HG03565 (cell line): ENCODE measurements around the gene TEAD1.

Source experiments
- ATAC-seq: cut with Tn5 transposase; IDR thresholded peaks from one replicate; pipeline ENCODE4 v1.9.1; 2021; ENCODE audit warnings: mild to moderate bottlenecking, moderate library complexity; ENCODE audit not compliant: unreplicated experiment

The TEAD1 gene

DNA sequence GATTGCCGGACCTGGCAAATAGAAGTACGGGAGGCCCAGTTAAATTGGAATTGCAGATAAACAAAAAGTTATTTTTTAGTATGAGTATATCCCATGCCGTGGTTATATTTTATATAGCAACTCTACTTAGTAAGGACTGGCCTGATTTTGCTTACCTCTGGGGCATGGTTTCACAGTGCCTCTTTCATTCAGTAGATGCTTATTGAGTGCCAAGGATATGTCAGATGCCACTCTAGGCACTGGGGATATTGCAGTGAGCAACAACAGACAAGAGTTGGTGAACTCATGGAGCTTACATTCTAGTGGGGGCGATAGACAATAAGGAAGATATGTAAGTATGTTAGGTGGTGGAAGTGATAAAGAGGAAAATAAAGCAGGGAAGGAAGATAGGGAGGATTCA lies 112.2 kb downstream of the TEAD1 start:
- no peak for ATAC-seq

DNA sequence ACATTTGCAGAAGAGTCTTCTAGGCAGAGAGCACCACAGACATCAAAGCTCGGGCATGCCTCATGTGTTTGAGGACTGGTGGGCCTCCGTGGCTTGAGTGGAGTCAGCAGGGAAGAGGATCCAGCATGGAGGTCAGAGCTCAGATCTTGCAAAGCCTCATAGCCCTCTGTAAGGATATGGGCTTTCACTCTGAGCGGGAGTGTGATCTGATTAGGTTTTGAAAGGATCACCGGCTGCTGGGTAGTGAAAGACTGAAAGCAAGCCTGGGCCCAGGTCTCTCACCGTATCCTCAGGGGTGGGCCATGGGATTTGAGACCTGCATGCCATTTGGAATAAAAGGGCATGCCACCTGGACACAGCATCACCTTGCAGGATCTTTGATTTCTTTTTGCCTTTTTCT lies 112.7 kb downstream of the TEAD1 start:
- ATAC-seq = no peak

DNA sequence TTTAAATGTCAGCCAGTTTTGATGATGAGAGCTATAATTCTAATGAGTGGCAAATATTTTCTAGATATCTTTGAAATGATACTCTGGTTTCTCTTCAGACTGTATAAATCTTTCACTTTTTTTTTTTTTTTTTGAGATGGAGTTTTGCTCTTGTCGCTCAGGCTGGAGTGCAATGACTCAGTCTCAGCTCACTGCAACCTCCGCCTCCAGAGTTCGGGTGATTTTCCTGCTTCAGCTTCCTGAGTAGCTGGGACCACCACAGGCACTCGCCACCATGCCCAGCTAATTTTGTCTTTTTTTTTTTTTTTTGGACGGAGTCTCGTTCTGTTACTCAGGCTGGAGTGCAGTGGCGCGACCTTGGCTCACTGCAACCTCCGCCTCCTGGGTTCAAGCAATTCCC lies 113.6 kb downstream of the TEAD1 start:
- ATAC-seq = no peak

DNA sequence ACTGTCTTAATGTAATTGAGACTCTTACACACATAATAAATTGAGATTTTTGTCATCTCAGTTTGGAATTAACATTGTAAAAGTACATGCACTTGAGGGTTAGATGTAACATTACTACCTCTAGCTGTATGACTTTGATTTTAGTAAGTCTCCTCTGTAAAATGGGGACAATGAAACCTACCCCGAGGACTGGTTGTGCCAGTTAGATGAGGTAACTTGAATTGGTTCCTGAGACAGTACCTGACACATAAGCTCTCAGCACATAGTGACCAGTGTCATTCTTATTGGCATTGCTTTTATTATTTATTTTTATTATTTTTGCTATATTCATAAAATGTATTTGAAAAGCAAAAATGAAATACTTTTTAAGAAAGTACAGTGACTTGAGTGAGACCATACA lies 114.8 kb downstream of the TEAD1 start:
- ATAC-seq = no peak

DNA sequence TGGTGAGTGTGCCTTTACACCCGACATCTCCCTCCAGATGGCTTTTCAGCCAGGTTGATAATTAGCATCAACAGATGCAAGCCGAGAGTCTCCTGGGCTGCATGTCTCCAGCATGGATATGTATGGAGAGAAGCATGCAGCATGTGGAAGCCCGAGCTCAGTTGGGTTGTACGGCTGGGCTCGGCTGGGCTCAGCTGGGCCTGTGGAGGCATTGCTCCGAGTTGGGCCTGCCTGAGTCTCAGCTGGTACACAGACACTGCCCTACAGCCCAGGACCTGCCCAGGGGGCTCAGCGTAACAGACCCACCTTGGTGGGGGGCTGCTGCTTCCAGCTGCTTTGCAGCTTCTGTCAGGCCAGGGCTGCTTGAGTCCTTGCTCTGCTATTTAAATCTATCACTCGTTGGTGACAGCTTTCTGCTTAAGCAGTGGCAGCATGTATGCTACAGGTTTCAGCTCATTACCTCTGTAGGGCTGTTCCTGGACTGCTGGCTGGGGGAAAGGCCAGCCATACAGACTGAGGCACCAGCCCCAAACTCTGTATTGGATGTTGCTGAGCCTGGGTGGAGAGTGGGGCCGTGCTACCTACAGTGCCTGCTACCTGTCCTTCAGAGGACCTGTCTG lies 115.5 kb downstream of the TEAD1 start:
- ATAC-seq = no peak

DNA sequence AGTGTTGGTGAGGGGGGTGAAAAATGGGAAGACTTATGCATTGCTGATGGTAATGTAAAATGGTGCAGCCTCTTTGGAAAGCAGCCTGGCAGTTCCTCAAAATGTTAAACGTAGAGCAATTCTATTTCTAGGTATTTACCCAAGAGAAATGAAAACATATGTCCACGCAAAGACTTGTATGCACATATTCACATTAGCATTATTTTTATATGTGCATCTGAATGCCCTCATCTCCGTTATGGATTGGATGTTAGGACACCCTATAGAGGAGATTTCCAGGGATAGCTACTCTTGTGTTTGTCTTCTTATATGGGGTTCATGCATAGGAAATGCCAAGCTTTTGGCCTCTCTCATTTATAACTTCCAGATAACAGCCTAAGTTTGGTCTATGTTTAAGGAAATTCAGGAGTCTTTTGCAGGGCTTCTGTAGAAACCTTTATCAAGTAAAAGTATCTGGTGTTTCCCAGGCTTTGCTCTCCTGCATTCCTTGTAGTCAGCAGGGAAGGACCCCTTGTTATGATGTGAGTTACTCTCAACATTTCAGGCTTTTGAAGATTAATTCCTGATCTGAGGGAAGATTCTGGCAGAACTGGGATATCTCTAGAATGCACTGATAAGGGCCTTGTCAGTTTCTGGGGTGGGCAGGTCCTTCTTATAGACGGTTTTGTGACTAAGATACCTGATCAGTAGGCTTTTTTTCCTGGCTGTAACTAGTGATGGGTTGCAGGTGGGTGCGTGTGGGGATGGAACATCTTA lies 116.8 kb downstream of the TEAD1 start:
- no peak for ATAC-seq

DNA sequence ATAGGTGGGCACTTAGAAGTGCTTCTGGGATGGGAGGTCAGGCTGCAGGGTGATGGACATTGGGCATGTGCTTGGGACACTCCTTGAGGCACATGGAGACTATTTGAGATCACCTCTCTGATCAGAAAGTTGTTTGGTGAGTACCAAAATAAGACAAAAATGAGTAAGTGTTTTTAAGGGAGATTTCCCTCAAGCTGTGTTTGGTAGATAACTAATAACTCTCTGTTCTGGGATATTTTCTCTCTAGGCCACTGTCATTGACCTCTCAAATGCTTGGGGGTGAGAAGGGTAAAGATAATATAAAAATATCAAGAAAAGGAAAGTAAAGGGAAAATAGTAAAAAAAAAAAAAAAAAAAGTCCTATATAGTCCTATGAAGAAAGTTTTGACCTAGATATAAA lies 117.8 kb downstream of the TEAD1 start:
- no peak for ATAC-seq

DNA sequence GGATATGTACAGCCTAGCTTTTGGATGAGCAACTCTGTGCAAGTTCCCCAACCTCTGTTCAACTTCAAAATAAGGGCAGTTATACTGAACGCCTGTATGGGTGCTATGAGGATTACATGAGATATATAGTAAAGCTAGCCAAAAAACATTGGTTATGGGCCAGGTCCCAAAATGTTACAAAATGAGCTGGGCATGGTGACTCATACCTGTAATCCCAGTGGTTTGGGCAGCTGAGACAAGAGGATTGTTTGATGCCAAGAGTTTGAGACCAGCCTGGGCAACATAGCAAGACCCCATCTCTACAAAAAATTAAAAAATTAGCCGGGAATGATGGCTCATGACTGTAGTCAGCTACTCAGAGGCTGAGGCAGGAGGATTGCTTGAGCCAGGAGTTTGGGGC lies 118.4 kb downstream of the TEAD1 start:
- no peak for ATAC-seq

DNA sequence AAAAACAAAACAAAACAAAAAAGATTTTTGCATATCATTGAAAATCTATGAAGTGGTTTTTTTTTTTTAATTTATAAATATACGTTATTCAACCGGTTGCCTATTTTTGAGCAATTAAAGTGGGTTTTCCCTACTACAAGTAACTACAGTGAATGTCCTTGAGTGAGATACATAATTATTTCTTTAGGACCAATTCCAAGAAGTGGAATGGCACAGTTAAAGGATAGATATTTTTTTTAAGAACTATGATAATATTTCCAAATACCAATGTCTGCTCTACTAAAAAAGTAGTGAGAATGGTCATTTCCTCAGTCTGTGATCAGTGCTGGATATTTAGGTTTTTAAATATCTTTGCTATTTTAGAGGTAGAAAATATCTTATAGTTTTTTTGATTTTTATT lies 118.8 kb downstream of the TEAD1 start:
- ATAC-seq = no peak

DNA sequence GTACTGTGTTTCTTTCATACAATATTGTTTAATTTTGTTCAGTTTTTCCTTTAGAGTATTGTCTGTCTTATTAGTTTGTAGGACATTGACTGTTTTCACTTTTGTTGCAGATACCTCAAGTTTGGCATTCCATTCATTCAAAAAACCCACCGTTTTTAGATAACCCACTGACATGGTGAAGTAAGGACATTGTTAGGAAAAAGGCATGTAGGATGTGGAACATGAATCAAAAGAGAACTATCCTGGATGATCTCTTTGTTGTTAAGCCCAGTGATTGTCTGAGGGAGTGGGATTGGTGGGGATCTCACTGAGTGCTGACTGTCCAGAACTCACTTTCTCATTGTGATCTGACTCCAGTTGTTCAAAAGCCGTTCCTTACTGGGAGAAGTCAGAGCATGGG lies 119.3 kb downstream of the TEAD1 start:
- ATAC-seq = no peak

DNA sequence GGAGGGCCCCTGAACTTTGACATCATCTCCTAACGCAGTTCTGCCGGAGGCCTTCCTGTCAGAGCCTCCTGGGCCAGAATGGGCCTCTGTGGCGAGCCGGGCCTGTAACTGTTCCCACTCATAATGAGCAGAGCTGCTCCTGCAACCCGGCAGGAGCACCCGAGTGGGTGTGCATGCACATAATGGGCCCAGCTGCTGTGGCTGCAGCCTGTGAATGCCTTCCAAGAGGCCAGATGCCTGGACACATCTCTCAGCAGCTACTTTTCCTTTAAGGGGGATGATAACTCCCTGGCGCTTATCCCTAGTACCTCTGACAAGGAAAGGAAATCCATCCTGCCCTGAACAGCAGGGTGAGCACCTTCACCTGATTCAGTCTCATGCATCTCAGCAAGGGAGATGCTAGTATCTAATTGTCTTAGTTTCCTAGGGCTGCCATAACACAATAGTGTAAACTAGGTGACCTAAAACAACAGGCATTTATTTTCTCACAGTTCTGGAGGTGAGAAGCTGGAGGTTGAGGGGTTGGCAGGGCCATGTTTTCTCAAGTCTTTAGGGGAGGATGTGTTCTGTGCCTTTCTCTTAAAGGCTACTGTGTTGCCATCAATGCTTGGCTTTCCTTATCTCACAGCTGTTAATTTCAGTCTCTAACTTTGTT lies 120.5 kb downstream of the TEAD1 start:
- ATAC-seq = no peak

DNA sequence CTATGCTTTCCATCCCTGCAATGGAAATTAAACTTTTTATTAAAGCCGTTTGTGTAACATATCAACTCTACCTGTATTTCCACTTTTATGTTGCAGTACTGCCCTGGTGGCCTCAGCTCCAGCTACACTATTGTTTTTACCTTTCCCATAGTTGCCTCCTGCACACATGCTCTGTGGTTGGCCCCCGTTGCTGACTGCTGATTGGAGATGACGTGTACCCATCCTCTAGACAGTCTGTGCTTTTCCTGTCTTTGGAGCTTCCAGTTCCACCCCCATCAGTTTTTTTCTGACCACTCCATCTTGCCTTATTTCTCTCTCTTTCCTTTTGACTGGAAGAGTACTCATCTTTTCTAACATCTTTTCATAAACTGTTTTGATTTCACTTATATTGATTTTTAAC lies 123.8 kb downstream of the TEAD1 start:
- ATAC-seq = no peak

DNA sequence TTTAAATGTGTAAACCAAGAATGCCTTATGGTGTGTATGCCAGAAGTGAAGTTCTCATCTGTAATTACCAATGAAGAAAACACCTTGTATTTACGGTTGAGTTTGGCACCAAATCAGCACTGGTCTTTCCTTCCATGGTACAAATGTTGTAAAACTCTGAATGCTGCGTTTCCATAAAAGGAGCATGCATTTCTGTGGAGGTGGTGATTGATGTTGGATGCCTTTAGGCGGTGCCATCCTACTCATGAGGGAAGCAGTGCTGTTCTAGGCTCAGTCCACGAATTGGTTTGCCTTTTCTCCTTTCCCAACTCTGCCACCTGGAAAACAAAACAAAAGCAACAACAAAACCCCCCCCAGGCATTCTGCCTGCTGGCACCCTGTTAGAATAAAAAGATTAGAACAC lies 124.4 kb downstream of the TEAD1 start:
- ATAC-seq = no peak

DNA sequence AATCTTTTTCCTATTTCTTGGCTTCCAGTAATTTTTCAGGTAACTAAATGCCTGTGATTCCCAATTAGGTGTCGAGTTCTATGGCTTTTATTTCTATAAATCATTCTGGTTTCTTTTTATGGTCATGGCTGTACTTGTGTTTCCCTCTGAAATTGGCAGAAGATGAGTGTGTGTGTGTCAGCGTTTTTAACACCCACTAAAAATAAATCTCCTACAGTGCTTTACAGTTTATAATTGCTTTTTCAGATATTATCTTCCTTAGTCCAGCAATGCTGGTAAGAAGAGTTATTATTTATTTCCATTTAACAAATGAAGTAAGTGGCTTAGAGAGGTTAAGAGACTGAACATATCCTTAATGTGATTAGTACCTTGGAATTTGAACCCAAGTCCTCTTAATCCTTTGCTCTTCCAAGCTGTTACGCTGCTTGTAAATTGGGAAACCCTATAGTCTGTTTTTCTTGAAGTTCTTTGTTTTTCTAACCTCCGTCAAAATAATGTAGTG lies 125.2 kb downstream of the TEAD1 start:
- ATAC-seq = no peak

DNA sequence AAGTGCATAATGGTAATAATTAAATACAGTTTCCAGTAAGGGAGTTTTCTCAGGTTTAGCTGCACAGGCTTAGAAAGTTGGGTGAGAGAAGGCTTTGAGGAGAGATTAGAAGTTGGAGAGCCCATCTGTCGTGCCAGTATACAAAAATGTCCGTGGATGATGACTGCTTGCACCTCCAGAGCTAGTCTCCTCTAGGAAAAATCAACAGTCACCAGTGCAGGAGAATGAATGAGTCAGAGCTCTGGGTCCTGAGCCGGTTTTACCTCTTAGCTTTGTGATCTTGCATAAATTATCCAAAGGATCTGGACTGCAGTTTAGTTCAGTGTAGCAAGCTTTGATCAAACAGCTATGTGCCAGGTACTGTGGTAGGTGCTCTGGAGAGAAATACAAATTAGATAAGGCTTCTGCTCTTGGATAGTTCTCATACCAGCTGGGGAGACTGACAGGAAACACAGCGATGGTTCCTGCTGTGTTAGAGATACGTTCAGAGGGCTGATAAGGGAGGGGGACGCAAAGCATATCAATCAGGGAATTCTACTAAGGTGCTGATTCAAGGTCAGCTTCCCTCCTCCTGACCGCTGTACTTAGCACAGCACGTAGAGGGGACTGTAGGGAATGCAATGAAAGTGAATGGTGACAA lies 125.9 kb downstream of the TEAD1 start:
- no peak for ATAC-seq

DNA sequence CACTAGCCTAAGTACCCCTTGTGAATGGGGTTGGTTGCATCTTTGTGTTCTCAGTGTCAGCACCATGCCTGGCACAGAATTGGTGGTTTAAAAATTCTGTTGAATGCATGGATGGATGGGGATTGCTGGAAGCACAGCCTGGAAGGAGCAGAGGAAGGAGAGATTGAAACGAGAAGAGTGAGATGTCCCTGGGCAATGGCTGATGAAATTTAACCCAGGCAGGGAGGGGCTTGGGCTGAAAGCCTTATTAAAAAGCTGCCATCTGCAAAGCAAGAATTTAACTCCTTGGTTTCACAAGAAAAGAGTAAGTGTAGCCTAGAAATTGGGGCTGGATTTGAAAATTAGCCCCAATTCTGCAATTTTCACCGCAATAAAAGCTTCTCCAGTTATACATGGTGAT lies 126.7 kb downstream of the TEAD1 start:
- no peak for ATAC-seq

DNA sequence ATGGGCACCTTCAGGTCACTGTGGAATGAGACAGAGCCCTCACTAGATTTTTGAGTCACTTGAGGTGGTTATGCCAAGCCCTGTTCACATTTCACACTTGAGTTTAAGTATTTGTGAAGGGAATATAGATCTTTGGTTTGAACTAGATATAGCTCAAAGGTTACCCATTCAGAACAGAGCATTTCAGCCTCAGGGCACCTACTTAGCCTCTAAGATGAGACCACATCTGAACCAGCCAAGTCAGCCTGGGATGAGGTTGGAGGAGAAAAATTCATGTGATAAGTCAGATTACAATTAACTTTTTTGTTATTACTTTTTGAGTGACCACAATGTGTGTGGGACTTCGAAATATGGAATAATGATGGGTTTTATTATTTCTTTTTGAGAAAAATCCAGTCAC lies 127.8 kb downstream of the TEAD1 start:
- ATAC-seq = no peak

DNA sequence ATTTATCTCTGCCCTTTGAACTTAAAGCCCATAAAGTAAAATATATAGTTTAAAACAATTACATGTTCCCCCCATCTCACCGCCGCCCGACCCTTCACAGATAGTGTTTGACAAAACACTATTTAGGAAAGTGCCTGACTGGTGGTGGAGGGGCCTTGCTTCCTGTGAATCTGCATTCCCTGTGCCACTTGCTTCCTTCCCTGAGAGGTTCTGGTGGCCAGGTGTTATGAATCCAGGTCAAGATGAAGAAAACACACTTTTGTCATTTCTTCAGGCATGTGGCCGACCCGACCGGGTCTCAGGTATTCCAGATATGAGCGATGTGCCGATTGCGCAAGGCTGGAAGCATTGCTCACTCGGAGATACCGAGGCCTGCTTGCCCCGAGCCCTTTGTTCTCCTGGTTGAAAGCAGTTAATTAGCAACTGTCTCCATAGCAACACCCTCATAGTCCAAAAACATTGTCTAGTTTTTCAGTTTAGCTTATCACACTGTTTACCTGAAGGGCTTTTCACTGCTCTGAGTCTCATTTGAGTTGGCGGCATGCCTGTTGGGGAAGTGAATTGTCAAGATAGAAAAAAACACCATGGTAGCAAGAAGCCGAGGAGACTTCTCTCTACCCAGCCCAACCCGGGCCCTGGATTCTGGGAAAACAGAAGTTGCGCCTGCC lies 128.3 kb downstream of the TEAD1 start:
- ATAC-seq = no peak

DNA sequence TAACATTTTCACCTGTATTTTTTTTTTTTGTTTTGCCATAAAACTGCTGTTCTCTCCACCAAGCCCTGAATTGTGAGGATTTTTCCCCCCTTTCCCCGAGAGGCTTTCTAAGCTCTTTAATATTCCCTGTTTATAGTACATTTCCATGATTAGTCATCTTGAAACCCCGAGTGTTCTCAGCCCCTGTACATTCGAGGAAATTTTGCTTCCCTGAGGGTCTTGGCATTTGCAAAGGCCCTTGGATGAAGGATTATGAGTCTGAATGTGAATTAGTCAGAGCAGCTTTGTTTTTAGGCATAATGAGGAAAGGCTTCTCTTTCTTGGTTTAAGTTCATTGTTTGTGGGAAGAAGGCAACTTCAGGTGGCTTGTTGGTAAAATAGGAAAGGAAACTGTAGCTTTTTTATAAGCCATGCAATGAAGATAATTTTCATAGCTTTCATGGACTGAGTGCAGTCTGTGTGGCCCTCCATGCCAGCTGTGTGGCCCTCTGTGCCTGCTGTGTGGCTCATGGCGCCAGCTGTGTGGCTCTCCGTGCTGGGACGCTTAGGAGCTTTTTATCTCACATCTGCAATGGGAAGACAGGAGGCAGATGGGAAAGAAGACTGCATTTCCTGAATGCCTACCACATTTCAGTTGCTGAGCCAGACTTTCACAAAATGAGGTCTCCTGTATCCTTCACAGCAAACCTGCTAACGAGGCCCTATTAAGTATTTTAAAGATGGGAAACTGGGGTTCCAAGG lies 129.0 kb downstream of the TEAD1 start:
- no peak for ATAC-seq

DNA sequence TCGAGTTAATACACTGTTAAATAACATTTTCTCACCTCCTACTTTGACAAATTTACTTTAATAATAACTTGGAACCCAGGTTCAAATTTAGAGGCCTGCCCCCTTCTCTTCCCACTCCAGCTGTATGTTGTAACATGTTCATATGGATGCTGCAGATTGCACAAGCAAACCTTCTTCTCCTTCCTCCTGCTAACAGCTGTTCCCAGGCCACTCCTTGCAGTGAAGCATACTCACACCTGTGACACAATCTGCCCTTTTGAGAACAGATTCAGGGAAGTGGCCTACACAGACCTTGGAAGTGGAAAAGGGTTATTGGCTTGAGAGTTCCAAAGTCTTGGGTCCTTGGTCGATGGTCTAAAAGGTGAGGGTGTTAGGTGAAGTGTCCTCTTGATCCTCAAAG lies 131.9 kb downstream of the TEAD1 start:
- ATAC-seq = no peak
